ENCODE results near the gene TNFSF10. TPM values are rescaled to one million over a fixed set of nuclear protein-coding genes. Genes with fewer than 3 reads are reported as not detected.
"Not testable (repeated sequence)": the region's sequence is repeated elsewhere in the genome, so short reads cannot be mapped to it uniquely, and the experiment has no call there.

The TNFSF10 gene
- total RNA-seq (2014; rRNA removed; shearing (Covaris generic)): 181 and 241 TPM in 2 replicates

DNA sequence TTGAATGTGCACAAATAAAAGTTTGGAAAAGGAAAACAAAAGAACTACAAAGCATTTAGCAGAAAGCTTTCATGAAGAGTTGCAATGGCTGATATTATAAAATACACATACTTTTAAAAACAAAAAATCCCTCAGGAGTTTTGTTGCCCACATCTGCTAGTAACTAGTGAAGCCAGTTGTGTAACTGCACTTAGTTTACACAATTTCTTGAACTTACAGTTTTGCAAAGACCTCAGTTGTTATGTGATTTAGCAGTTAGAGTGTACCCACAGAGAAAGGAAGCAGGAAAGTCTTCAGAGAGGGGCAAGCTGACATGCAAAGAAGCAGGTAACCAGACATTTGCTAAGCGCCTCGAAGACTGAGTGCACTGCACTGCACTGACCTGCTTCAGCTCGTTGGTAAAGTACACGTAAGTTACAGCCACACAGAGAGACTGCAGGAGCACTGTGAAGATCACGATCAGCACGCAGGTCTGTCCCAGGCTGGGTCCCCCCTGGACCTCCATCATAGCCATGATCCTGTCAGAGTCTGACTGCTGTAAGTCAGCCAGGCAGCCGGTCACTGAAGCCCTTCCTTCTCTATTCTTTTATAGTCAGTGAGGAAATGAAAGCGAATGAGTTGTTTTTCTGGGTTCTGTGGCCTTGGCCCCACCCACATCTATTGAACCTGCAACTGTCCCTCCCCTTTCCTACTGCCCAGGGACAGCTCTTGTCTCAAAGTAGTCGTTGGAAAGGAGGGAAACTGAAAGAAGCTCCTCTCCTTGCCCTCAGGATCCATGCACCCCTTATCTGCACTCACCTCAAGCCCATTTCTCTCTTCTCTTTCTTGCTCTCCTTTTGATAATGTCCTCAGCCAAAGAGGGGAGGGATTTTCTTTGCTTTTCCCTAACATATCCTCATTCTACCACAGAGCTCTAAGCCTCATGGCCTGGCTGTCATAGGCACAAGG, at the start of gene TNFSF10:
Gene TNFSF10 (minus strand): TSS at position 560 of the 948 bp plus-strand sequence. CDS start 46 bp downstream, at position 514.
- DNase-seq (ENCODE audit: low read depth): peak; percentile 95

- no peak for DNase-seq (ENCODE audit: low read depth)
These were observed 46.1 kb upstream of the TNFSF10 start for GRCh38 chr3:172569128-172570008.

GRCh38 chr3:172568701-172569100, 45.5 kb upstream of the TNFSF10 start:
- no peak for DNase-seq (ENCODE audit: low read depth)

DNA sequence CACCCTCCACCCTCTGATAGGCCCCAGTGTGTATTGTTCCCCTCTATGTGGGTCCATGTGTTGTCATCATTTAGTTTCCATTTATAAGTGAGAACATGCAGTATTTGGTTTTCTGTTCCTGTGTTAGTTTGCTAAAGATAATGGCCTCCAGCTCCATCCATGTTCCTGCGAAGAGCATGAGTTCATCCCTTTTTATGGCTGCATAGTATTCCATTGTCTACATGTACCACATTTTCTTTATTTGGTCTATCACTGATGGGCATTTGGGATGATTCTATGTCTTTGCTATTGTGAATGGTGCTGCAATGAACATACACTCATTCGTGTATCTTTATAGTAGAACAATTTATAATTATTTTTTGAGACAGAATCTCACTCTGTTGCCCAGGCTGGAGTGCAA, 43.6 kb upstream of the TNFSF10 start:
- not testable (repeated sequence) for DNase-seq (ENCODE audit: low read depth)

DNA sequence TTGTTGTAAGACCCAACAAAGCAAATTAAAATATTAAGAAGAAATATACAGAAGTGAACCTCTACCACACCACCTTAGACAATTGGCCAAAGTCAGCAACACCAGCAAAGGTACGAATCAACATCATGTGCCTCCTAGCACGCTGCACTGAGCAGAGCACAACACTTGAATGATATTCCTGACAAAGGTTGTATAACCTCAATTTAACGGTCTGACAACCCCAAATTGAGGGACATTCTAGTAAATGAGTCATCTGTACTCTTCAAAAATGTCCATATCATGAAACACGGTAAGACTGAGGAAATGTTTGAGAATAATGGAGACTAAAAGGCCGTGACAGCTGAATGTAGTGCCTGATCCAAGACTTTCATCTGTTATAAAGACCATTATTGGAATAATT, 41.3 kb upstream of the TNFSF10 start:
- no peak for DNase-seq (ENCODE audit: low read depth)

DNA sequence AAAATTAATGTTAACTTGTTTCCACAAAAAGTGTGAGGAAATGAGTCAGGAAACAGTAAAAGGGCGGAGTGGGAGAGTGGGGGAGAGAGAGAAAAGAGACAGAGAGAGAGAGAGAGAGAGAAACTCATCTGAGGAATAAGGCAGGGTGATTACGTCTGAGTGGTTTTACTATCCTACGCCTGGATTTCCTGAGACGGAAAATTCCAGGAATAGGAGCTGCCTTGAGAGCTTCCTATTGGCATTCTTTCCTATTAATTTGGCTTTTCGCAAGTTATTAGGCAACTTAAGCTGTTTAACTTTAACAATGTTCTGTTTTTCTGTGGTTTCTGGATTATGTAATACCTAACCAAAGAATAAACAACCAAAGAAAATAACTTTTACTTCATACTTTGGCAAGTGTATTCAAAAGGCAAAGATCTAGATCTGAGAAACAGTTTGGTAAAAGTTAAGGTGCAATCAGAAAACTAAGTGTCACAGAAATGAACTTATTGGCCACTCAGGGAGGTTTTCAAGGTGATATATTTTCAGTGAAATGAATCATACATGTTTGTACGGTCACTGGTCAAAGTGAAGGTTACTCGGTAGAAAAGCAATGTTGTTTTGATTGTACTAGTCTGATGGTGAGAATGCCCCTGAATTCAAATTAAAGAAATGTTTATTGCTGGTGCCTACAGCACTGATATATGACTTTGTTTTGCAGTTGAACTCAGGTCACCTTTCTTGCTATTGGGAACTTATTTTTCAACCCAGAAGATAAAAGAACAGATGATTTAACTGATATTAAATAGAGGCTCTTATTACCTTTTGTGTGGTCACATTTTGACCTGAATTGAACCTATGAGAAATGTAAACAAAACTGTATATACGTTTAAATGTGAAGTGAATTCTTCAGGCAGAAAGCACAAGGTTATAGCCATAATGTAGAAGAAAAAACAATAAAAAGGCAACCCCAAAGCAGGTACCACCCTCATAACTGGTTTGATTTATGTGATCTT, 39.9 kb upstream of the TNFSF10 start:
- DNase-seq (ENCODE audit: low read depth): peak; percentile 91

- no peak for DNase-seq (ENCODE audit: low read depth)
These were observed 38.8 kb upstream of the TNFSF10 start for GRCh38 chr3:172561897-172562640.

GRCh38 chr3:172560586-172560985, 37.4 kb upstream of the TNFSF10 start:
- DNase-seq (ENCODE audit: low read depth): no peak

DNA sequence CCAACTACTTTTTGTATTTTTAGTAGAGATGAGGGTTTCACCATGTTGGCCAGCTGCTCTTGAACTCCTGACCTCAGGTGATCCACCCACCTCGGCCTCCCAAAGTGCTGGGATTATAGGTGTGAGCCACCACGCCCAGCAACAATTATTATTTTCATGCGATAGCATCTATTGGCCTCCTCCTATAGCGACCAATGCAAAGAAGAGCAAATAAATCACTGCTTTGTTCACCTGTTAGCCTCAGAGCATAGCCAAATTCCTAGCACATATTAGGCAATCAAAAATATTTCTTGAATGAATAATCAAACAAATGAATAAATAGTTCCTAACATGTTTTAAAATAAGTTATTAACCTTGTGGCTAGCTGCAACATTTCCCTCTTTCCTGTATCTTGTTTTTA, 36.8 kb upstream of the TNFSF10 start:
- no peak for DNase-seq (ENCODE audit: low read depth)

GRCh38 chr3:172559020-172559419, 35.8 kb upstream of the TNFSF10 start:
- DNase-seq (ENCODE audit: low read depth): no peak

- DNase-seq (ENCODE audit: low read depth): no peak
These were observed 34.4 kb upstream of the TNFSF10 start for GRCh38 chr3:172557515-172558220.

DNA sequence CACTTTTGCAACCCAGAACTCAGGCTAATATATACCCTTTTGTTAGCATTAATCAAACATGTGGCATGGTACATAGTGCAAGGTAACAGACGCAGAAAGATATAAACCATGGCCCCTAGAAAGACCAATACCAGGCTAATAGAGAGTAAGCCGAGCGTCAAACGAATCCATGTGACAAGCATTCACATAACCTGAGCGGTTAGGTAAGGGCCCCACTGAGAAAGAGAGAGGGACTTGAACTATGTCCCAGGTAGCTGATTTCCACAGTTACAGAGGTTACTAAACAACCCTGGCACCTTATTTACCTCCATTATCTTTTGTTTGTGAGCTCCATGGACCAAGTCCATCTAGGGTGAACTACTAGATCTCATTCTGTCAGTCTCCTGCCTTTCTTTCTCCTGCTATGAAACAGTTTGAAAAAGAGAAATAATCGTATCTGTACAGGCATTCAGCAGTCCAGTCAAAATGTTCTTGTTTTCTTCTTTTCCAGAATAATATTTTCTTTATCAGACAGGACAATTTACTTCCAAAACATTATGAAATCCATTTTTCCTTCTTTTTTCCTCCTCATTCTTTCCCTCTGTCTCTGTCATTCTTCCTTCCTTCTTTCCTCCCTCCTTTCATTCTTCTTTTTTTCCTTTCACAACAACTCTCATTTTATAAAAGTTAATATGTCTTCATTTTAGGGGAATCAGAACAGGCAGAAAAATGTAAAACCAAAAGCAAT, 30.5 kb upstream of the TNFSF10 start:
- DNase-seq (ENCODE audit: low read depth): no peak

GRCh38 chr3:172552607-172553006, 29.4 kb upstream of the TNFSF10 start:
- no peak for DNase-seq (ENCODE audit: low read depth)

GRCh38 chr3:172551874-172552273, 28.6 kb upstream of the TNFSF10 start:
- no peak for DNase-seq (ENCODE audit: low read depth)

- DNase-seq (ENCODE audit: low read depth): peak; percentile 97
These were observed 27.2 kb upstream of the TNFSF10 start for GRCh38 chr3:172550347-172550943.

DNA sequence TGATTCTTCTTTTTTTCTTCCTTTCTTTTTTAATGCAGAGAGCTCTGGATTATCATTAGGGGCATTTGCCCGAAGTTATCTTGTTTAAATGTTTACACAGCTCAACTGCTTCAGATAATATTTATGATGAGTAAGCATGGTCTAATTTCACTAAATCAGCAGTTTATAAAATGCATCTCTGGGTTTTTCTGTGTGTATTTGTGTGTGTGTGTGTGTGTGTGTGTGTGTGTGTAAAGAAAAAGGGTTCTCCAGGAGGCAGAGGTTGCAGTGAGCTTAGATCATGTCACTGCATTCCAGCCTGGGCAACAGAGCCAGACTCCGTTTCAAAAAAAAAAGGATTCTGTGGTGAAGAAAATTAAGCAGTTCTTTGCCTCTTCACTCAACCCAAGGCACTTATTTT, 25.9 kb upstream of the TNFSF10 start:
- no peak for DNase-seq (ENCODE audit: low read depth)

GRCh38 chr3:172546628-172547214, 23.5 kb upstream of the TNFSF10 start:
- DNase-seq (ENCODE audit: low read depth): peak; percentile 31

DNA sequence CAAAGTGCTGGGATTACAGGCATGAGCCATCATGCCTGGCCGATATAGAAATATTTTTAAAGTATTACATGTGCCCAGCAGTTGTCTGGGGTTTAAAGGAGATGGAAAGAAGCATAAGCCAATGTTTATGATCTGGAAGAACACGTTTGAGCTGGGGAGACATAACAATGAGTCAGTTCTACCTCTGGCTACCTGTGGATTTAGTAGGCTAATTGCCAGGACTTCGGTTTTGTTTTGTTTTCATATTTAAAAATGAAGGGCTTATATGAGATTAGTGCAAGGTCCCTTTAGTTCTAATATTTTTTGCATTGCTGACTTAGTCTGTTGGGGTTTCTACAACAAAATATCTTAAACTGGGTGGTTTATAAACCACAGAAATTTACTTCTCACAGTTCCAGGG, 22.9 kb upstream of the TNFSF10 start:
- DNase-seq (ENCODE audit: low read depth): peak; percentile 67
